ENCODE data around the gene GARRE1.
"Not testable (repeated sequence)": the region's sequence is repeated elsewhere in the genome, so short reads cannot be mapped to it uniquely, and the experiment has no call there.

Gene GARRE1

GRCh38 chr19:34259367-34260095 is 5.2 kb downstream of the GARRE1 start:
- no peak overlapping the region for H3K4me3 ChIP-seq (ENCODE audit: low read depth, low read length)

GRCh38 chr19:34260771-34261173 is 6.4 kb downstream of the GARRE1 start:
- no peak overlapping the region for H3K4me3 ChIP-seq (ENCODE audit: low read depth, low read length)

GRCh38 chr19:34261334-34262109 is 7.2 kb downstream of the GARRE1 start:
- no peak overlapping the region for H3K4me3 ChIP-seq (ENCODE audit: low read depth, low read length)

- H3K4me3 ChIP-seq (ENCODE audit: low read depth, low read length), result no peak overlapping the region
These were observed 9.4 kb downstream of the GARRE1 start for GRCh38 chr19:34263745-34264237.

GRCh38 chr19:34265221-34265650 is 10.9 kb downstream of the GARRE1 start:
- no peak overlapping the region for H3K4me3 ChIP-seq (ENCODE audit: low read depth, low read length)

- H3K4me3 ChIP-seq (ENCODE audit: low read depth, low read length), result no peak overlapping the region
These were observed 14.7 kb downstream of the GARRE1 start for GRCh38 chr19:34269081-34269480.

- H3K4me3 ChIP-seq (ENCODE audit: low read depth, low read length), result no peak overlapping the region
These were observed 15.1 kb downstream of the GARRE1 start for GRCh38 chr19:34269489-34269888.

- no peak overlapping the region for H3K4me3 ChIP-seq (ENCODE audit: low read depth, low read length)
These were observed 15.7 kb downstream of the GARRE1 start for GRCh38 chr19:34269968-34270621.

GRCh38 chr19:34273121-34273520 is 18.8 kb downstream of the GARRE1 start:
- H3K4me3 ChIP-seq (ENCODE audit: low read depth, low read length), result no peak overlapping the region

GRCh38 chr19:34274284-34274826 is 20.0 kb downstream of the GARRE1 start:
- no peak overlapping the region for H3K4me3 ChIP-seq (ENCODE audit: low read depth, low read length)

GRCh38 chr19:34274827-34275625 is 20.7 kb downstream of the GARRE1 start:
- H3K4me3 ChIP-seq (ENCODE audit: low read depth, low read length), result no peak overlapping the region

- no peak overlapping the region for H3K4me3 ChIP-seq (ENCODE audit: low read depth, low read length)
These were observed 21.4 kb downstream of the GARRE1 start for GRCh38 chr19:34275705-34276104.

- no peak overlapping the region for H3K4me3 ChIP-seq (ENCODE audit: low read depth, low read length)
These were observed 22.3 kb downstream of the GARRE1 start for GRCh38 chr19:34276614-34277013.

GRCh38 chr19:34277244-34277643 is 22.9 kb downstream of the GARRE1 start:
- H3K4me3 ChIP-seq (ENCODE audit: low read depth, low read length), result no peak overlapping the region

- no peak overlapping the region for H3K4me3 ChIP-seq (ENCODE audit: low read depth, low read length)
These were observed 24.4 kb downstream of the GARRE1 start for GRCh38 chr19:34278783-34279182.

GRCh38 chr19:34281444-34281843 is 27.1 kb downstream of the GARRE1 start:
- H3K4me3 ChIP-seq (ENCODE audit: low read depth, low read length), result not testable (repeated sequence)

- H3K4me3 ChIP-seq (ENCODE audit: low read depth, low read length), result no peak overlapping the region
These were observed 28.5 kb downstream of the GARRE1 start for GRCh38 chr19:34282611-34283519.

GRCh38 chr19:34284505-34284904 is 30.2 kb downstream of the GARRE1 start:
- no peak overlapping the region for H3K4me3 ChIP-seq (ENCODE audit: low read depth, low read length)

- H3K4me3 ChIP-seq (ENCODE audit: low read depth, low read length), result no peak overlapping the region
These were observed 33.3 kb downstream of the GARRE1 start for GRCh38 chr19:34287662-34288140.

All from iPS-11a (cell line).